GM18868 (cell line): Measurements from ENCODE around the gene ZNF790.

ENCODE experiments used
- ATAC-seq: cut with Tn5 transposase; IDR thresholded peaks from one replicate; pipeline ENCODE4 v1.9.1; 2021; ENCODE audit warnings: mild to moderate bottlenecking, moderate library complexity; ENCODE audit not compliant: unreplicated experiment

The ZNF790 gene

GRCh38 chr19:36772311-36773222, 65.6 kb downstream of the ZNF790 start, which contains the start of gene ZNF850:
Gene ZNF850 (minus strand): TSS chr19:36772807. CDS start chr19:36762606, 10,201 bp downstream.
- peak; percentile 89 for ATAC-seq

GRCh38 chr19:36771261-36772231, 66.6 kb downstream of the ZNF790 start:
- ATAC-seq = peak; percentile 45
